Measurements from ENCODE around the gene TMEM163. TPM values are rescaled to one million over a fixed set of nuclear protein-coding genes. Genes with fewer than 3 reads are reported as not detected.

Gene TMEM163
- total RNA-seq, 1 donor from 2014 or later = not detected

DNA sequence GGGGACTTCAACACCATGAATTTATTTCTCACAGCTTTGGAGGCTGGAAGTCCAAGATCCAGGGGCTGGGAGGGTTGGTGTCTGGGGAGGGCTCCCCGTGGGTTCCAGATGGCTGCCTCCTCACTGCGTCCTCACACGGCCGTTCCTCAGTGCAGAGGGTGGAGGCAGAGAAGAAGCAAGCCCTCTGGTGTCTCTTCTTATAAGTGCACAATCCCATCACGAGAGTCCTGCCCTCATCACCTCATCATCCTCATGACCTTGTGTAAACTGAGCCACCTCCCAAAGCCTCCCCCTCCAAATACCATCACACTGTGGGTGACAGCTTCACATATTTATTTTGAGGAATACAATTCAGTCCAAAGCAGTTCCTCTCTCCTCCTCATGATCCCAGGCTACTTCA, 26.3 kb downstream of the TMEM163 start:
- no peak overlapping the region for H3K4me3 Mint-ChIP-seq (ENCODE audit: unreplicated experiment)
- H3K27ac Mint-ChIP-seq (ENCODE audit: unreplicated experiment) = no peak overlapping the region
- peaks cover 5% of the 10 kb centered on the region for H3K27me3 Mint-ChIP-seq (ENCODE audit: unreplicated experiment)
- H3K4me1 Mint-ChIP-seq (ENCODE audit: unreplicated experiment) = no peaks in the 10 kb centered on the region
- H3K9me3 Mint-ChIP-seq (ENCODE audit: unreplicated experiment) = no peaks in the 10 kb centered on the region
- TF ChIP-seq, protein P1, sequence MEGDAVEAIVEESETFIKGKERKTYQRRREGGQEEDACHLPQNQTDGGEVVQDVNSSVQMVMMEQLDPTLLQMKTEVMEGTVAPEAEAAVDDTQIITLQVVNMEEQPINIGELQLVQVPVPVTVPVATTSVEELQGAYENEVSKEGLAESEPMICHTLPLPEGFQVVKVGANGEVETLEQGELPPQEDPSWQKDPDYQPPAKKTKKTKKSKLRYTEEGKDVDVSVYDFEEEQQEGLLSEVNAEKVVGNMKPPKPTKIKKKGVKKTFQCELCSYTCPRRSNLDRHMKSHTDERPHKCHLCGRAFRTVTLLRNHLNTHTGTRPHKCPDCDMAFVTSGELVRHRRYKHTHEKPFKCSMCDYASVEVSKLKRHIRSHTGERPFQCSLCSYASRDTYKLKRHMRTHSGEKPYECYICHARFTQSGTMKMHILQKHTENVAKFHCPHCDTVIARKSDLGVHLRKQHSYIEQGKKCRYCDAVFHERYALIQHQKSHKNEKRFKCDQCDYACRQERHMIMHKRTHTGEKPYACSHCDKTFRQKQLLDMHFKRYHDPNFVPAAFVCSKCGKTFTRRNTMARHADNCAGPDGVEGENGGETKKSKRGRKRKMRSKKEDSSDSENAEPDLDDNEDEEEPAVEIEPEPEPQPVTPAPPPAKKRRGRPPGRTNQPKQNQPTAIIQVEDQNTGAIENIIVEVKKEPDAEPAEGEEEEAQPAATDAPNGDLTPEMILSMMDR (IDR thresholded peaks at IDR 0.05) = no peak
- no peak for DNase-seq (ENCODE audit: extremely low spot score, unreplicated experiment)
- no peaks in the 10 kb centered on the region for H3K36me3 Mint-ChIP-seq (ENCODE audit: unreplicated experiment)

DNA sequence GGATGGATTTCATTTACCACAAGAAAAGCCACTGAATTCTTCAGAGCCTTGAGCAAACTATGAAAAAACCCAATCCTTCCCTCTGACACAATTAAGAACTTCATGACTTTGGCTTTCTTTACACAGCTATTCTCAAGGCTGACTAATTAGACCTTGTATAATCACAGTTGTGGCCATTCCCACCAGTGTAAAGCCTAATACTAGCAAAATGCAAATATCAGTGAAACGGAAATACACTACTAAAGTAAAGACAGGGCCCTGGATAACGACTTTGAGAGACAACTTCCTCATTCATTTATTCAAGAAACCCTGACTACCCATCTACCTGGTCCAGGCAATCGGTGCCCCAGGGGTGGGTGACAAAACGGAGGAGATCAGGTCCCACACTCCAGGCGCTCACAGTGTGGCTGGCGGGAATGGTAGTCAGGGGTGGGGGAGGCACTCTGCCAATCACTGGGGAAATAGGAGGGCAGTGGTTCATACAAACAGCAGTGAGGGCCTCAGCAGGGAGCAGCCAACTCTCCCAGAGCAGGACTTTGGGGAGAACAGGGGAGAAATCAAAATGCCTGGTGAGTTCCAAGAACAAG, 28.1 kb downstream of the TMEM163 start:
- no peaks in the 10 kb centered on the region for H3K36me3 Mint-ChIP-seq (ENCODE audit: unreplicated experiment)
- peaks cover 3% of the 10 kb centered on the region for H3K27me3 Mint-ChIP-seq (ENCODE audit: unreplicated experiment)
- H3K4me3 Mint-ChIP-seq (ENCODE audit: unreplicated experiment) = no peak overlapping the region
- no peak overlapping the region for H3K27ac Mint-ChIP-seq (ENCODE audit: unreplicated experiment)
- DNase-seq (ENCODE audit: extremely low spot score, unreplicated experiment) = no peak
- no peaks in the 10 kb centered on the region for H3K9me3 Mint-ChIP-seq (ENCODE audit: unreplicated experiment)
- no peaks in the 10 kb centered on the region for H3K4me1 Mint-ChIP-seq (ENCODE audit: unreplicated experiment)
- TF ChIP-seq, protein P1 (IDR thresholded peaks at IDR 0.05) = no peak

DNA sequence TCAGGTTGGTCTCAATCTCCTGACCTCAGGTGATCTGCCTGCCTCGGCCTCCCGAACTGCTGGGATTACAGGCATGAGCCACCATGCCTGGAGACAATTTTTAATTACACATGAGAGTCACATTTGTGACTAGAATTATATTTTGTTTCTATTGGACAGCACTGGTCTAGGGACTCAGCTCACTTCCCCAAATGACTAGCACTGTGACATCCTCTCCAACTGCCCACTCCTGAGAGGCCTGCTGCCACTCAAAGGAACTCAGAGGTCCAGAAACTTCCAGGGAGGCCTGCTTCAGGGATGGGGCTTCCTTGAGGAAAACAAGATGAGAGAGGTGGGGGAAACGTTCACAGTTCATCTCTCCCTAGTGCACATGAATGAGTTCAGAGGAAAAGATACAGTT, 29.5 kb downstream of the TMEM163 start:
- no peaks in the 10 kb centered on the region for H3K36me3 Mint-ChIP-seq (ENCODE audit: unreplicated experiment)
- H3K4me1 Mint-ChIP-seq (ENCODE audit: unreplicated experiment) = no peaks in the 10 kb centered on the region
- TF ChIP-seq, protein P1 (IDR thresholded peaks at IDR 0.05) = no peak
- H3K27me3 Mint-ChIP-seq (ENCODE audit: unreplicated experiment) = no peaks in the 10 kb centered on the region
- DNase-seq (ENCODE audit: extremely low spot score, unreplicated experiment) = no peak
- H3K9me3 Mint-ChIP-seq (ENCODE audit: unreplicated experiment) = peaks cover 3% of the 10 kb centered on the region
- no peak overlapping the region for H3K4me3 Mint-ChIP-seq (ENCODE audit: unreplicated experiment)
- no peak overlapping the region for H3K27ac Mint-ChIP-seq (ENCODE audit: unreplicated experiment)

DNA sequence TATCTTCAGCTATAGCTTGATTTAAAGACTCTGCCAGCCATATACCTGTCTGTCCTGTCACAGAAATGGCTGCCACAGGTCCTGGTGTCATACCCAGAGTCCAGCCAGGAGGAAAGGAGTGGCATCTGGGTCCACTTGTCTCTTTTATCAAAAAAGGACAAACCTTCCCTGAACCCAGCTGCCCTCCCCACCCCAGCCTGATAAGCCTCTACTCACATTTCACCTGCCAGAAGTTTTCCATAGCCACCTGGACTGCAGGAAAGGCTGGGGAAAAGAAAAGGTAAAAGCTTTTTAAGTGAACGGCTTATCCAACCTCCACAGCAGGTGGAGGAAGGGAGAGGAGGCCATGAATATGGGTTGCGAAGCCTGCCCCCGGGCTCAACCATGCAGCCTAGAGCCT, 32.8 kb downstream of the TMEM163 start:
- DNase-seq (ENCODE audit: extremely low spot score, unreplicated experiment) = no peak
- Mint-ChIP-seq H3K27ac (ENCODE audit: unreplicated experiment) (no peak overlapping the region), H3K4me1 (ENCODE audit: unreplicated experiment) (no peaks in the 10 kb centered on the region), H3K4me3 (ENCODE audit: unreplicated experiment) (no peak overlapping the region), H3K36me3 (ENCODE audit: unreplicated experiment) (no peaks in the 10 kb centered on the region), H3K9me3 (ENCODE audit: unreplicated experiment) (peaks cover 3% of the 10 kb centered on the region), H3K27me3 (ENCODE audit: unreplicated experiment) (no peaks in the 10 kb centered on the region)
- TF ChIP-seq, protein P1 (IDR thresholded peaks at IDR 0.05) = no peak

DNA sequence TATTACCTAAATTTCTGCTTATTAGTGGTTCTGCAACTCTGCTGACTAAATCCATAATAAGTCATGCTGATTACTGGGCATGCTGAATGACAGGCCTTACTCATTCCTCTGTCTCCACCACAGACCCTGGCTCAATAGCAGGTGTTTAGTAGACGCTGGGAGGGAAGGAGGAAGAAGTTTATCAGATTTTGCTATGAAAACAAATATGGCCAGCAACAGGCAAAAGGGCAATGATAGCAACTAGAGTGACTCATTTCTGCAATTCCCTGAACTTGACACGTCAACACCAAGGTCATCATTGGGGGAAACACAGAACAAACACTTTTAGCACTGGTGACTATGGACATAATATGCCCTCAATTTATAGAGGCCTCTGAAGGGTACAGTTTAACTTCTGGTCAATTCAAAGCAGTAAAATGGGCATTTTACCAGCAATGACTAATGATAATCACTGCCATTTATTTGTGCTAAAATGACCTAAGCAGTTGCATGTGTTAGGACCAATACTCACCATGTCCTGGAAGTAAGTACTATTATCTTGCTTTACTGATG, 35.2 kb downstream of the TMEM163 start:
- Mint-ChIP-seq H3K4me1 (ENCODE audit: unreplicated experiment) (no peaks in the 10 kb centered on the region), H3K27me3 (ENCODE audit: unreplicated experiment) (no peaks in the 10 kb centered on the region), H3K4me3 (ENCODE audit: unreplicated experiment) (no peak overlapping the region), H3K27ac (ENCODE audit: unreplicated experiment) (no peak overlapping the region), H3K36me3 (ENCODE audit: unreplicated experiment) (no peaks in the 10 kb centered on the region), H3K9me3 (ENCODE audit: unreplicated experiment) (peaks cover 3% of the 10 kb centered on the region)
- TF ChIP-seq, protein P1 (IDR thresholded peaks at IDR 0.05) = no peak
- no peak for DNase-seq (ENCODE audit: extremely low spot score, unreplicated experiment)
